Endometrial microvascular endothelial cells (primary cell): ENCODE results near the gene SHISA4. TPM values are rescaled to one million over a fixed set of nuclear protein-coding genes. Genes with fewer than 3 reads are reported as not detected.

Experiments used
- in situ Hi-C: cut with HindIII; loops from 2 replicates; pipeline ENCODE4 v1.10.0; 2017; ENCODE audit warnings: low sequenced_read_pairs, low pct_unique_long_range_greater_than_20kb; ENCODE audit errors: inconsistent ontology term
- total RNA-seq: library from RNA; depleted of rRNA; stranded (reverse); fragments of >200 nt; gene quantifications from one replicate; pipeline ENCODE4 v1.2.3, GENCODE V29; 2015; ENCODE audit errors: inconsistent ontology term

The SHISA4 gene
- total RNA-seq, 1 donor from 2014 or later = 33.5 TPM

DNA sequence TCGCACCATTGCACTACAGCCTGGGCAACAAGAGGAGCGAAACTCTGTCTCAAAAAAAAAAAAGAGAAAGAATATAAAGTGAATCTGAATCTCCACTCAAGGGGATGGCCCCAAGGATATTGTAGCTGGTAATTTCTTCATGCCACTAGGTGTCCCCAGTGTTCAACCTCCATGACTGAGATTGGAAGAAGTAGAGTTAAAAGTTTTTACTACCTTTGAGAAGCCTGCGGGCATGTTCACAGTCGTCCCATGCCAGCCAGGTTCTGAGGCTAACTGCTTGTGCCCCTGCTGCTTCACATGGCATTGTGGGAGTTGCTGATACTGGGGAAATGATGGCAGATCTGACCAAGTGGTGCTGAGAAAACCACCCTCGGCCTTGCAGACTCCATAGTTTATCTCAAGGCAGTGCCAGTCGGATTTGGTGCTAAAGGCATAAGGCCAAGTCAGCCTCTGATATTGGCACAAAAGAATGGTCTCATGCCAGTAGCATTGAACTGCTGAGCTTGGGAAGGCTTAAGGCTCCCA is 10.8 kb upstream of the SHISA4 start:
- in situ Hi-C loops = no loop called here

- in situ Hi-C loops = no loop called here
These were observed 7.6 kb upstream of the SHISA4 start for GRCh38 chr1:201880928-201881571.

DNA sequence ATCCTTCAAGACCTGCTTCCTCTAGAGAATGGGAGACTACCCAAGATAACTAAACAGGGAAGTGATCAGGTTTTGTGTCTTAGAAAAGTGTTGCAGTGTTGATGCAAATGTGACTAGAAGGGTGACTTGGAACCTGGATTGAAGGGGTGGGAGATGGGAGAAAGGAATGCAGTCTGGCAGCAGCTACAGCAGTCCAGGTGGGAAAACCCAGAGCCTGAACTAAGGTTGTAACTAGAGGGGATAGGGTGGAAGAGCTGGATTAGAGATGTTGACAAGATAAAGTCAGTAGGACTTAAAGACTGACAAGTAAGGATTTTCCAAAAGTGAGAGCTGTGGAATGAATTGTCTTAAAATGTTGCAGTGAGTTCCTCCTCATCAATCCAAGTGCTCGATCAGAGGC is 7.1 kb upstream of the SHISA4 start:
- in situ Hi-C loops = no loop called here

DNA sequence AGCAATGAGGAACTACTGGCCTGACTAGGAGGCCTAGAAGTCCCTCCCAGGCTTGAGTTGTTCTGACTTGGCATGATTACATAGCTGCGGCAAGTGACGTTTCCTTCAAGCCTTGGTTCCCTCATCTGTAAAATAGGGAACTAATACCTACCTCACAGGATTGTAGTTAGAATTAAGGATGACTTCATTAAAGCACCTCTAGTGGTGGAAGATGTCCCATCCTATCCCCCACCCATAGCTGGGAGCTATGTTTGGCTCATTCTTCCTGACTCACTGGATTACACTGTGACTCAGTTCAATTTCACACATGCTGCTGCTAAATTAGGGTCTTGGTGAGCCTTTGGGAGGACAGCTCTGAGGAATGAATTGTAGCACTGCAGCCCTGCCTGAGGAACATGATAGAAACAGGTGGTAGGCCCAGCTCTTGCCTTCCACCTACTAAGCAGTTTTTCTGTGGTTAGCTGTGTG is 6.0 kb upstream of the SHISA4 start:
- in situ Hi-C loops = no loop called here

DNA sequence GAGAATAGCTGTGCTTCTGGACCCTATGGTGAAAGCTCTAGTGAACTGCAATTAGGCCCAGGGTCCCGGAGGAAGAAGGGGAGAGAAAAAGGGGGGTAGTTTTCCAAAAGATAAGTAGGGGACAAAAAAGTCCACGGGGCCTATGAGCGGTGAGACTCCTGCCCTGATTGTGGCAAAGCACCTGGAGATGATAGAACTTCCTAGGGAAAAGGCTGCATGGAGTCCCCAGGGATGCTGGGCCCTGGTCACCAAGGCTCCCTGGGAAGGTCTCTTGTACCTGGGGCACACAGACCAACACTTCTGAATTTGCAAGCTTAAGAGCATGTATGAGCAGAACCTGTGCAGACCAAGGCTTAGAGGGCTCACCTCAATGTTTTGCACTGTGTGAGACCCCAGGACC is 5.4 kb upstream of the SHISA4 start:
- in situ Hi-C loops = no loop called here

DNA sequence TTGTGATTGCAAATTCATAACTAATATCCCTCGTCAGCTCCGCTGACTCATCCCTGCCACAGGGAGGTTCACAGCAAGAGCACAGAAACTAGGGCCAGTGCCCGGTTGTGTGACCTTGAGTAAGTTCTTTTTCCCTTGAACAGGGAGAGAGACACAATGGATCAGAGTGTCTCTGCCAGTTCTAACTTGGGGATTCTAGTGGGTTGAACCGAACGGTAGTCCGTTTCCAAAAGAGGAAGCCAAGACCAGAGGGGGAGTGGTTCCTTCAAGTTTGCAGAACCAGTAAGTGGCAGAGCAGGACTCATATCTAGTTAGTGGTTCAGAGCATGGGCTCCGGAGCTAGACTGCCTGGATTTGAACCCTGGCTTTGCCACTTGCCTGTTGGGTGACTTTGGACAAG is 4.9 kb upstream of the SHISA4 start:
- in situ Hi-C loops = no loop called here

GRCh38 chr1:201884425-201884824 is 4.3 kb upstream of the SHISA4 start:
- in situ Hi-C loops = no loop called here

GRCh38 chr1:201885531-201886075 is 3.1 kb upstream of the SHISA4 start:
- in situ Hi-C loops = no loop called here

GRCh38 chr1:201886103-201886885 is 2.4 kb upstream of the SHISA4 start:
- in situ Hi-C loops = no loop called here

- in situ Hi-C loops = no loop called here
These were observed 1.4 kb upstream of the SHISA4 start for GRCh38 chr1:201887116-201887866.

DNA sequence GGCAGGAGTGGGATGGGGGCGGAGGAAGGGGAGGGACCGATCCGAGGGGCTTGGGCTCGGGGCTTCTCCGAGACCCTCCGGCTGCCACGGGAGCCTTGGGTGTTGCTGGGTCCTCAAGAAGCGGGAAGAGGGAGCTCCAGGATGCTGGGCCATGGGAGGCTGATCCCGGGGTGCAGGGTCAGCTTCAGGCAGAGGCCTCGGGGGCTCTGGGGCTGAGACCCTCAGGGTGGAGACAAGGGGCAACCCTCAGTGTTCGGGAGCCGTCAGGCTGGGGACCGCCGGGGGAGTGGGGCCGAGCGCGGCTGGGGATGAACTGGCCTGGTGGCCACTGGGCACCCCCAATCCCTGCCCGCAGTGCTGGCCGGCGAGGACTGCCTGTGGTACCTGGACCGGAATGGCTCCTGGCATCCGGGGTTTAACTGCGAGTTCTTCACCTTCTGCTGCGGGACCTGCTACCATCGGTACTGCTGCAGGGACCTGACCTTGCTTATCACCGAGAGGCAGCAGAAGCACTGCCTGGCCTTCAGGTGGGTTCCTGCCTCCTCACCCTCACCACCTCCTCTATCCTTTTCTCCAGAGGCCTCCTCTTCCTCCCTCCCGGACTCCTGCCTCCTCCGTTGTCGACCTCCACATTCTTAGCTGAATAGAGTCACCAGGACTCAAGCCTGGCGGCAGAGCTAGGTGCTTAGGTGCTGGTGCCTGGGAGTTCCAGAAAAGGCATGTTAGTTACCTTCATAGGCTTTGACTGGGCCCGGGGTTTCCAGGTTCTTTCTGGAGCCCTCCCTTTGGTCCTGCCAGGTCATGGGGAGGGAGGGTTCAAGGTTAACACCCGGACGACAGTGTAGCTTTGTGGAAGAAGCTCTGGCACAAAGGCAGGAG is 631 bp downstream of the SHISA4 start:
- in situ Hi-C loops = no loop called here

- in situ Hi-C loops = no loop called here
These were observed 1.5 kb downstream of the SHISA4 start for GRCh38 chr1:201890223-201890622.

- in situ Hi-C loops = no loop called here
These were observed 2.2 kb downstream of the SHISA4 start for GRCh38 chr1:201890806-201891450.

GRCh38 chr1:201891451-201892045 is 2.9 kb downstream of the SHISA4 start:
- in situ Hi-C loops = no loop called here

GRCh38 chr1:201892211-201892610 is 3.5 kb downstream of the SHISA4 start:
- in situ Hi-C loops = no loop called here

- in situ Hi-C loops = no loop called here
These were observed 4.7 kb downstream of the SHISA4 start for GRCh38 chr1:201893431-201893830.

DNA sequence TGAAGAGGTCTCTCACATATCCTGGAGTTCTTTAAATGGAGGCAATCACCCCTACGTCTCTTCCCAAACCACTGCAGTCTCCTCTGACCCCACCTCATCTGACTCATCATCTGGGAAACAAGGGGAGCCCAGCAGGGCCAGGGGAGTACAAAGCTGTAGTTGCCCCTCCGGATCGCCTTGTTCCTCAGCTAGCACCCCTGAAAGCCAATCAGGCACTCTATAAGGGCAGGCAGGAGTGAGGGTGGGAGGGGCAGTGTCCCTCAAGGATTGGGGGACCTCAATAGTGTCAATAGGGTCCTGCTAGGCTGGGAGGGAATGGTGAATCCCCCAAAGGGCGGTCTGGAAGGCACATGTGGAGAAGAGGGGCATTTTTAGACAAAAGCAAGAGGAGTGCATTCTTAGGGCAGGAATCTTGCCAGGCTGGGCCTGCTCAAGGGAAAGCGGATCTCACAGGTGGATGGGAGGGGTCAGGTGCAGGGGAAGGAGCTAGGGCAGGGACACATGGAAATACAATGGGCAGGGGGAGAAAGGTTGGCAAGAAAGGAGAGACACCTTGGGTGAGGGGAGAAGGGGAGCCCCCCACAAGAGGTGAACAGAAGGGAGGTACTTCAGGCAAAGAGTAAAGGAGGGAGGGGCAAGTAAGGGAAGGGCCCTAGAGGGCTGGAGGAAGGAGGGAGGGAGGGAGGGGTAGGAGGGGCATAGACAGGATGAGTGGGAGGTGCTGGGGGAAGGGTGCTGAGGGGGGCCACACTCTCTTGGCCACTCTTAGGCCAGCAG is 5.8 kb downstream of the SHISA4 start:
- in situ Hi-C loops = no loop called here
